OCI-LY3 (cell line): ENCODE data around the gene EPN2.

Experiments
- H2AFZ ChIP-seq: fragments of 200-600, 300-600 bp; shearing (Covaris generic); 2 replicates; pipeline ENCODE4 v1.6.0; 2014; ENCODE audit warnings: antibody characterized with exemption, low read depth, low read length
- H3K27ac ChIP-seq: fragments of 200-600, 300-600 bp; sonication (generic); 2 replicates; pipeline ENCODE4 v1.5.1; 2014; ENCODE audit warnings: mild to moderate bottlenecking, low read length, moderate library complexity, mixed read lengths
- H3K27me3 ChIP-seq: fragments of 200-600, 300-600 bp; sonication (generic); 2 replicates; pipeline ENCODE4 v1.6.1; 2014; ENCODE audit warnings: low read depth, low read length, mixed read lengths
- H3K36me3 ChIP-seq: fragments of 200-600, 300-600 bp; sonication (generic); replicated peaks from 2 replicates; pipeline ENCODE3; 2014; ENCODE audit warnings: low read depth, low read length, mixed read lengths
- H3K4me1 ChIP-seq: fragments of 300-600, 200-600 bp; sonication (generic); 2 replicates; pipeline ENCODE4 v1.6.1; 2014; ENCODE audit warnings: low read length, mixed read lengths
- H3K4me2 ChIP-seq: fragments of 200-600, 300-600 bp; sonication (generic); 2 replicates; pipeline ENCODE4 v1.6.1; 2014; ENCODE audit warnings: low read length, mixed read lengths
- H3K4me3 ChIP-seq: fragments of 300-600, 200-600 bp; sonication (generic); 2 replicates; pipeline ENCODE4 v1.5.1; 2014; ENCODE audit warnings: antibody characterized with exemption, mild to moderate bottlenecking, low read length, moderate library complexity
- H3K79me2 ChIP-seq: fragments of 300-600, 200-600 bp; shearing (Covaris generic); 2 replicates; pipeline ENCODE4 v1.6.1; 2014; ENCODE audit warnings: mild to moderate bottlenecking, low read length, mixed read lengths
- H3K9ac ChIP-seq: fragments of 300-600, 200-600 bp; shearing (Covaris generic); 2 replicates; pipeline ENCODE4 v1.6.0; 2014; ENCODE audit warnings: mild to moderate bottlenecking, low read length, moderate library complexity
- H3K9me3 ChIP-seq: fragments of 200-600, 300-600 bp; shearing (Covaris generic); 2 replicates; pipeline ENCODE4 v1.6.1; 2014; ENCODE audit warnings: low read length, mixed read lengths; ENCODE audit not compliant: insufficient read depth
- H4K20me1 ChIP-seq: fragments of 200-600, 300-600 bp; sonication (generic); 2 replicates; pipeline ENCODE4 v1.6.1; 2016; ENCODE audit warnings: low read length, mixed read lengths; ENCODE audit not compliant: insufficient read depth
- CTCF ChIP-seq: fragments of 200-600, 300-600 bp; sonication (generic); IDR thresholded peaks from 2 replicates; pipeline ENCODE4 v1.5.1; 2014; ENCODE audit warnings: antibody characterized with exemption, low read length, low read depth
- EZH2phosphoT487 ChIP-seq: fragments of 200-600 bp; shearing (Covaris generic); IDR thresholded peaks from 2 replicates; pipeline ENCODE4 v1.6.1; 2018; ENCODE audit warnings: antibody characterized with exemption, mixed run types, low read depth

EPN2 gene

DNA sequence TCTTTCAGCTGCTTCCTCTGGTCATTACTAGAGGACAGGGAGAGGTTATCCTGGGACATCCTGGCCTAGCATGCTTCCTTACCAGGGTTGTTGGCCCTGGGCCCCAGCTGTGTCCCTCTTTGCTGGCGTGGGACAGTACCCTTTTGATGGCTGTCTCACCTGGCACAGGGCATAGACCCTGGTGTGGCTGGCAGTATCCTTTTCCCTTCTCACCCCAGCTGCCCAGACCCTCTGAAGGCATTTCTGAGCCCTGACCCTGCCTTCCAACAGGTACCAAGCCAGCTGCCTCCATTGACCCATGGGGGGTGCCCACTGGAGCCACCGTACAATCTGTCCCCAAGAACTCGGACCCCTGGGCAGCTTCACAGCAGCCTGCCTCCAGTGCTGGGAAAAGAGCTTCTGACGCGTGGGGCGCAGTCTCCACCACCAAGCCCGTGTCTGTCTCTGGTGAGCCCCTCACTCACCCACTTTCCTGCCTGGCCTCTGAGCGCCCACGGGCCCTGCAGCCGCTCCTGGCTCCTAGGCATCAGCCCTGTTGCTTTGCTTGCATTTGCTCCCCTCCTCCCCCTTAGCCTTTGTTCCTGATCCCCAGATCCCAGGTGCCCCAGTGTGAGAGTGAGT is 91.4 kb downstream of the EPN2 start:
- TF ChIP-seq CTCF = no peak
- no peak for TF ChIP-seq EZH2phosphoT487
- Histone ChIP-seq H3K9ac (no peak overlapping the region), H3K27ac (no peak overlapping the region), H3K79me2 (no peaks in the 10 kb centered on the region), H3K9me3 (no peaks in the 10 kb centered on the region), H3K4me3 (no peak overlapping the region), H3K36me3 (no peaks in the 10 kb centered on the region), H3K4me1 (peaks cover 6% of the 10 kb centered on the region), H2AFZ (no peak overlapping the region), H3K27me3 (no peaks in the 10 kb centered on the region), H3K4me2 (no peak overlapping the region), H4K20me1 (no peaks in the 10 kb centered on the region)

- Histone ChIP-seq H3K4me2 (no peak overlapping the region), H3K9ac (no peak overlapping the region), H3K4me3 (no peak overlapping the region), H3K27ac (no peak overlapping the region), H4K20me1 (no peaks in the 10 kb centered on the region), H3K9me3 (no peaks in the 10 kb centered on the region), H3K4me1 (peaks cover 6% of the 10 kb centered on the region), H3K27me3 (no peaks in the 10 kb centered on the region), H3K36me3 (no peaks in the 10 kb centered on the region), H2AFZ (no peak overlapping the region), H3K79me2 (no peaks in the 10 kb centered on the region)
- TF ChIP-seq CTCF = no peak
- no peak for TF ChIP-seq EZH2phosphoT487
Measured at GRCh38 chr17:19329136-19329535, 92.0 kb downstream of the EPN2 start.

DNA sequence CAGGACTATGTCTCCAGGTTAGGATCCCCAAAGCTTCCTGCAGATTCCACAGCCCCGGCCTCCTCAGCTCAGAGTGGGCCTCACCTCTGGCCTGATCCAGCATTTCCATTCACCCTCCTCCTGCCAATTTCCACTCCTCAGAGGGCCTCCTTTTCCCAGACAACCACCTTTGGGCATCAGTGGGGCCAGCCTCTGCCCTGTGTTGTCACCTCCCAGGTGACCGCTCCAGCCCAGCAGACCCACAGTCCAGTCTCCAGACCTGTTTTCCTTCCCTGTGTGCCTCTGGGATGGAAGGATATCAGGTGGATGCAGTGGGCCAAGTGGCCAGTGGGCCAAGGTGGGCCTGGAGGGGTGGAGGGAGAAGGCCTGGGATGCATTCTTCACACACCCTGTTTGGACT is 92.7 kb downstream of the EPN2 start:
- Histone ChIP-seq H3K4me3 (no peak overlapping the region), H3K9me3 (no peaks in the 10 kb centered on the region), H3K9ac (no peak overlapping the region)

GRCh38 chr17:19330271-19330670 is 93.1 kb downstream of the EPN2 start:
- Histone ChIP-seq H3K4me2 (no peak overlapping the region), H3K36me3 (no peaks in the 10 kb centered on the region), H3K27me3 (no peaks in the 10 kb centered on the region), H2AFZ (no peak overlapping the region), H4K20me1 (no peaks in the 10 kb centered on the region), H3K27ac (no peak overlapping the region), H3K9me3 (no peaks in the 10 kb centered on the region), H3K9ac (no peak overlapping the region), H3K4me3 (no peak overlapping the region), H3K4me1 (peaks cover 6% of the 10 kb centered on the region), H3K79me2 (no peaks in the 10 kb centered on the region)
- no peak for TF ChIP-seq CTCF
- TF ChIP-seq EZH2phosphoT487 = no peak

More for the DNA sequence above, 92.7 kb downstream of the EPN2 start:
- no peaks in the 10 kb centered on the region for H3K27me3 ChIP-seq
- peaks cover 6% of the 10 kb centered on the region for H3K4me1 ChIP-seq
- TF ChIP-seq EZH2phosphoT487 (no peak), CTCF (no peak)
- no peaks in the 10 kb centered on the region for H4K20me1 ChIP-seq
- no peak overlapping the region for H3K4me2 ChIP-seq
- H3K79me2 ChIP-seq = no peaks in the 10 kb centered on the region
- no peaks in the 10 kb centered on the region for H3K36me3 ChIP-seq
- no peak overlapping the region for H2AFZ ChIP-seq
- H3K27ac ChIP-seq = no peak overlapping the region
